Esophagus mucosa (tissue), 1 donor: ENCODE measurements around the gene DDX46. TPM values are rescaled to one million over a fixed set of nuclear protein-coding genes. Genes with fewer than 3 reads are reported as not detected.
"Not testable (repeated sequence)": the region's sequence is repeated elsewhere in the genome, so short reads cannot be mapped to it uniquely, and the experiment has no call there.

ENCODE experiments used
- ATAC-seq: fragments of 200-7000 bp; cut with Tn5 transposase; one replicate; pipeline ENCODE4 v1.9.1; 2020
- total RNA-seq: library from RNA; stranded (reverse); gene quantifications from one replicate; pipeline ENCODE4 v1.2.4, GENCODE V29; 2023
- donor health status: DM: yes; HTN: yes; CAD: no.

Gene DDX46
- total RNA-seq, 1 donor from 2014 or later = 32.8 TPM

DNA sequence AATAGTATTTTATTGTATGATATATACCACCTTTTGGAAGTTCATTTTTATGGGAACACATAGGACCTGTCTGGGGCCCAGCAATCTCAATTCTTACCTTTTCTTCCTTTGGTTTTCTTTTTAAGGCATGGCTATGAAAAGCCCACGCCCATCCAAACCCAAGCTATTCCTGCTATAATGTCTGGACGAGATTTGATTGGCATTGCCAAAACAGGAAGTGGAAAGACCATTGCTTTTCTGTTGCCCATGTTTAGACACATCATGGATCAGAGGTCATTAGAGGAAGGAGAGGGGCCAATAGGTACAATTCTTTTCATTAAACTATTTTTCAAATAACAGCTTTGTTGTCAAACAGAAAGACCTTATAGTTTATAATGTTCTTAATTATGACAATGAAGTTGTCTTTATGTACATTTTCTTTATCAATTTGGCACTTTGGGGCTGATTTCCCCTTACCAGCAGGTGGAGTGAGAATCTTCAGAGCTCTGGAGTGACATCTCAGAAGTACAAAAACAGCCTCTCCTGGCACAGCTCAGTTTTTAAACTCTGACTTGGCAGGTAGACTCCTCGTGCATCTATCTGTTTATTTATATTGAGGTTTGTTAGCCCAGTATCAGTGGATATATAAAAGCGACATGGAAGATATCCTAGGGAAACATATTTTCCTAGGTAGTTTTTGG, 25.8 kb downstream of the DDX46 start:
- no peak for ATAC-seq

- ATAC-seq = no peak
These were observed 26.5 kb downstream of the DDX46 start for GRCh38 chr5:134784946-134785620.

- no peak for ATAC-seq
These were observed 29.1 kb downstream of the DDX46 start for GRCh38 chr5:134787692-134788091.

GRCh38 chr5:134791580-134791979, 33.0 kb downstream of the DDX46 start:
- ATAC-seq = no peak

- no peak for ATAC-seq
These were observed 33.7 kb downstream of the DDX46 start for GRCh38 chr5:134792286-134792685.

DNA sequence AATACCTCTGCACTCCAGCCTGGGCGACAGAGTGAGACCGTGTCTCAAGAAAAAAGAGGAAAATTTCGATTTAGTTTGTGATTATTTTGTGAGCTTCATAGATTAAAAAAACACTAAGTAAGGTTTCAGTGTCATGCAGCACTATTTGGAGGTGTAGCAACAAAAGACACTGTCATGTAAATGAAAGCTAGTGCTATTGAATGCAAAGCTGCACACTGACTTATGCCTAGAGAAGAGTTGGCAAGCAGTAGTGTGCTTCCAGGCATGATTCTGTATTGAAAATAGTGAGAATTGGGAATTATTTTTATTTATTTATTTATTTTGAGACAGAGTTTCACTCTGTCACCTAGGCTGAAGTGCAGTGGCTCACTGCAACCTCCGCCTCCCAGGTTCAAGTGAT, 34.5 kb downstream of the DDX46 start:
- no peak for ATAC-seq

DNA sequence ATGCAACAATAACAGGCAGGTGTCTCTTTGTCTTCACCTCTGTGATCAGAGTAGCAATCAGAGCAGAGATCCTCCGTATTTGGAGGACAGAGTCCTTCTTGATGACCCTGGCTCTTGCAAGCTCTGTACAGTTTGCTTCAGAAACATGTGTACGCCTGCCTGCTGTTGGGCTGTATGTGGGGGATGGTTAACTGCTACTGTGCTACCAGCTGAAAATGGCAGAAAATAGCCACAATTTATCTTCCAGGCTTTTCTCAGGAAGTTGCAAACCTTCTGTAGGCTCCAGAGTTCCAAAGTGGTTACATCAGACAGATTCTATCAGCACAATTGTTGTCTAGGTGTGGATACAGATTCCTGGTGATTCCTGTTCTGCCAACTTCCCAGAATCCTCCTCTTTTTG, 35.5 kb downstream of the DDX46 start:
- no peak for ATAC-seq

DNA sequence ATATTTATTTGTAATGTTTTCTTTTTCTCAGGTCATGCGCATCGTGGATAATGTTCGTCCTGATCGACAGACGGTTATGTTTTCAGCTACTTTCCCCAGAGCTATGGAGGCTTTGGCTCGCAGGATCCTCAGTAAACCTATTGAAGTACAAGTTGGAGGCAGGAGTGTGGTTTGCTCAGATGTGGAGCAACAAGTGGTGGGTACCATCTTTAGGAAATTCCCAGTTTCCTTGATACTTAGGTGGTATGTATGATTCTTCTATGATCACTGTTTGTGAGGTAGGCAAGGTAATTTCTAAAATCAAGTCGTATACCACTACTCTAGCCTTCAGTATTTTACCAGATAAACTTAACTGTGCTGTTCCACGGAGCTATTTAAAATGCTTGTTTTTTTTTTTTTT, 36.2 kb downstream of the DDX46 start:
- ATAC-seq = no peak

GRCh38 chr5:134798468-134798867, 39.9 kb downstream of the DDX46 start:
- ATAC-seq = no peak

DNA sequence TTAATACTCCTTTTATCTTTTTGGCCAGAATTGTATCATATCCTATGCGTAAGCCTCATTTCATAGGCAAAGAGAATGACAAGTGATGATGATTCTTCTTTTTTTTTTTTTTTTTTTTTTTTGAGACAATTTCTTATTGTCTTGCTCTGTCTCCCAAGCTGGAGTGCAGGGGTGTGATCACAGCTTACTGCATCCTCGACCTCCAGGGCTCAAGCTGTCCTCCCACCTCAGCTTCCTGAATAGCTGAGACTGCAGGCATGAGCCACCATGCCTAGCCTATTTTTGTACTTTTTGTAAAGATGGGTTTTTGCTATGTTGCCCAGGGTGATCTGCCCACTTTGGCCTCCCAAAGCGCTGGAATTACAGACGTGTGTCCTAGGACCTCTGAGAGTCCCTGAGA, 45.2 kb downstream of the DDX46 start:
- no peak for ATAC-seq

GRCh38 chr5:134813407-134813806, 54.8 kb downstream of the DDX46 start:
- ATAC-seq = no peak

DNA sequence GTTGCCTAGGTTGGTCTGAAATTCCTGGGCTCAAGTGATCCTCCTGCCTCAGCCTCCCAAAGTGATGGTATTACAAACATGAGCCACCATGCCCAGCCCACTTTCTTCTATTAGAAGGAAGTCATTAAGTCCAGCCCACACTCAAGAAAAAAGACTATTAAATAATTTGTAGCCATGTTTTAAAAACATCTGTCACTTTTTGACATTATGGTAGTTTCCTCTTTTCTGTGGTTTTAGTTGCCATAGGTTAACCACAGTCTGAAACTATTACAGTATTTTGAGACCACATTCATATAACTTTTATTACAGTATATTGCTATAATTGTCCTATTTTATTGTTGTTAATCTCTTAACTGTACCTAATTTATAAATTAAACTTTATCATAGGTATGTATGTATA, 55.2 kb downstream of the DDX46 start:
- ATAC-seq = no peak

DNA sequence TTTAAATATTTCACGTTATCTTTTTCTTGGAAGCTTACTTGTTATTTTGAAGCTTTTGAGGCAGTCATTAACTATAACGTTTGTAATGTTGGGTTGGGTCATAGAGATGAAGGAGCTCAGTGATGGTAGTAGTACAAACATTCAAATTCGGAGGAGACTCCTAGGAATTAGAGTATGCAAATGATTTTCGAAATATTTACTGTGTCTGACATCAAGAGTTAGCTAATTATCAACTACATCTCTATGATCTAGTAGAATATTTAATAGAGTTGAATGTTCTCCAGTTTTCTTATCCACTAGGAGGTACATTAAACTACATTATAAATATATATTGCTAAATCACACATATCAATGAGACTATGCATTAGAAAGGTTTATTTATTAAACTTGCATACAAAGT, 58.4 kb downstream of the DDX46 start:
- ATAC-seq = no peak

DNA sequence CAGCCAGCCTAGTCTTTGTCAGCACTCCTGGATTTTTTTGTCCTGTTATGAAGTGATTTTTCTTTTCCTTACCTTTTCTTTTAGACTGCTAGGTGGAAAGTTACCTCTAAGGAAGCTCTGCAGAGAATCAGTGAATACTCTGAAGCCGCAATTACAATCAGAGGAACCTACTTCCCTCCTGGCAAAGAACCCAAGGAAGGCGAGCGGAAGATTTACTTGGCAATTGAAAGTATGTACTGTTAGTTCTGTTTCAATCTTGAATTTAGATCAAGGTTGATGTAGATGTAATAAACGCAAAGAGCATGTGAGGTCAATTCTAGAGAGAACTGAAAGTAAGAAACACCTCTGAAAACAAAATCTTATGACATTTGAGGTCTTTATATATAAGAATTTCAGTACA, 60.2 kb downstream of the DDX46 start:
- no peak for ATAC-seq

DNA sequence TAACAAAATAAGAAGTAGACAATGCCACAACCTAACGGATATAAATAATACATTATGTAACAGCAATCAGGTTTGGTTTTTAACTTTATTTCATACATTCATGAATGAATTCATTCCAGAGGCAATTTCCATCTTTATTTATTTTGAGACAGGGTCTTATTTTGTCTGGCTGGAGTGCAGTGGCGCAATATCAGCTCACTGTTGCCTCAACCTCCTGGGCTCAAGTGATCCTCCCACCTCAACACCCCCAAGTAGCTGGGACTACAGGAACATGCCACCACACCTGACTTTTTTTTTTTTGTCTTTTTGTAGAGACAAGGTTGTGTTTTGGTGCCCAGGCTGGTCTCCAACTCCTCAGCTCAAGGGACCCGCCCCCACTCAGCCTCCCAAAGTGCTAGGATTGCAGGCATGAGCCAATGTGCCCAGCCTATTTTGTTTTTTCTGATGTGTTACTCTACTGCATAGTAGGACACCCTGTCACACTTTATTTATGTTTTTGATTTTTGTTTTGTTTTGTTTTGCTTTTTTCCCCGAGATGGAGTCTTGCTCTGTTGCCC, 60.9 kb downstream of the DDX46 start:
- ATAC-seq = no peak

DNA sequence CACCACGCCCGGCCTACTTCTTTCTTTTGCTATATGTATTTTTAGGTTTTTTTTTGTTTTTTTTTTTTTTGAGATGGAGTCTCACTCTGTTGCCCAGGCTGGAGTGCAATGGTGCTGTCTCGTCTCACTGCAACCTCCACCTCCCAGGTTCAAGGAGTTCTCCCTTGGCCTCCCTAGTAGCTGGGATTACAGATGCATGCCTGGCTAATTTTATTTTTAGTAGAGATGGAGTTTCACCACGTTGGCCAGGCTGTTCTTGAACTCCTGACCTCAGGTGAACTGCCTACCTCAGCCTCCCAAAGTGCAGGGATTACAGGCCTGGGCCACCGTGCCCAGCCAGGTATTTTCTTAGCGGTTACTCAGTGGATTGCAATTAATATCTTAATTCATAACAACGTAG, 63.3 kb downstream of the DDX46 start:
- ATAC-seq = no peak

- no peak for ATAC-seq
These were observed 66.1 kb downstream of the DDX46 start for GRCh38 chr5:134824681-134825080.

- ATAC-seq = no peak
These were observed 66.6 kb downstream of the DDX46 start for GRCh38 chr5:134825212-134825611.

- no peak for ATAC-seq
These were observed 74.9 kb downstream of the DDX46 start for GRCh38 chr5:134833340-134834032.

DNA sequence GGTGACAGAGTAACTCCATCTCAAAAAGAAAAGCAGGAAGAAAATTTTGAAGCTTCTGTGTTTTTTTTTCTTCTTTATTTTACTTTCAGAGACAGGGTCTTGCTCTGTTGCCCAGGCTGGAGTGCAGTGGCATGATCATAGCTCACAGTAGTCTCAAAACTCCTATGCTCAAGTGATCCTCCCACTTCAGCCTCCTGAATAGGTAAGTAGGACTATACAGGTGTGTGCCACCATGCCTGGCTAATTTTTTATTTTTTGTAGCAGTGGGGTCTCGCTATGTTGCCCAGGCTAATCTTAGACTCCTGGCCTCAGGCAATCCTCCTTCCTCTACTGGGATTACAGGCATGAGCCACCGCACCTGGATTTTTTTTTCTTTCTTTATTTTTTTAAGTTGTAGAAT, 77.0 kb downstream of the DDX46 start:
- no peak for ATAC-seq

DNA sequence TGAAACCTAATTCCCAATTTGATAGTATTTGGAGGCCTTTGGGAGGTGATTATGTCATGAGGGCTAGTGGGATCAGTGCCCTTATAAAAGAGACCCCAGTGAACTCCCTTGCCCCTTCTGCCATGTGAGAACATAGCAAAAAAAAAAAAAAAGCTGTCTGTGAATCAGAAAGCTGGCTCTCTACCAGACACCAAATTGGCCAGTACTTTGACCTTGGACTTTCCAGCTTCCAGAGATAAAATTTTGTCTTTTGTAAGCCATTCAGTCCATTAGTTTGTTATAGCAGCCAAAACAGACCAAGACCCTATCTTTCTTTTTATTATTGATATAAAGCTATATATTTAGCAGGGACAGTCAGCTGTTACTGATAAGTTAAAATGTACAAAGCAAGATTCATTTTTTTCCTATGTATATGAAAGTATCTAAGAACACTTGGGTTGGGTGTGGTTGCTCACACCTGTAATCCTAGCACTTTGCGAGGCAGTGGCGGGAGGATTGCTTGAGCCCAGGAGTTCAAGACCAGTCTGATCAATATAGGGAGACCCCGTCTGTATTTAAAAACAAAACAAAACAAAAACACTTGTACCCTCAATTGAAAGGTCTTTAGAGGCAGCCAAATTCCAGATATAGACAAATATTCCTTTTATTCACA, 79.1 kb downstream of the DDX46 start:
- no peak for ATAC-seq

GRCh38 chr5:134838361-134838760, 79.8 kb downstream of the DDX46 start:
- not testable (repeated sequence) for ATAC-seq

- ATAC-seq = no peak
These were observed 82.2 kb downstream of the DDX46 start for GRCh38 chr5:134840811-134841210.
